ENCODE results near the gene ZBTB7A. TPM values are rescaled to one million over a fixed set of nuclear protein-coding genes. Genes with fewer than 3 reads are reported as not detected.

ZBTB7A gene
- polyA plus RNA-seq, 2 donors: 22.4 to 29.7 TPM

DNA sequence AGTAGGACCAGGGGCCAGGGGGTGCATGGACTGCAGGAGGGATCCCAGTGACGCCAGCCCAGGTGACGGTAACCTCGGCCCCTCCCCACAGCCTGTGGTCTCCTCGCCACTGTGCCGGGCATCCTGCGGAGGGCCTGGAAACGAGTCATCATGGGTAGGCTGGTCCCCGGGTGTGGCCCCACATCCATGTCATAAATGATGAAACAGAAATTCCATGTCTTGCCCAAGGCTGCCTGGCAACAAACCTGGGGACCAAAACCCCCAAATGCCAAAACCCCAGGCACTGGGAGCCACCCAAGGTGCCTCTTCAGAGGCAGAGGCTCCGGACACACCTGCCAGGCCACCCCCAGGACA lies 36.4 kb upstream of the ZBTB7A start:
- 77 to 81% methylated on average over 9 of the region's 9 CpGs for WGBS, 2 donors
- Histone ChIP-seq H3K4me1 (ENCODE audit: control insufficient read depth in 2 of 2, insufficient read depth in 2 of 2, low read length in 1 of 2) (peaks cover 0 to 2% of the 10 kb centered on the region in 2 donors), H3K9me3 (ENCODE audit: control insufficient read depth in 2 of 2, insufficient read depth in 1 of 2, low read depth in 1 of 2, low read length in 1 of 2) (no peaks in the 10 kb centered on the region), H3K27me3 (ENCODE audit: control insufficient read depth in 1 of 2, insufficient read depth in 2 of 2, low read length in 2 of 2) (no peaks in the 10 kb centered on the region), H3K36me3 (ENCODE audit: control insufficient read depth in 2 of 2, insufficient read depth in 2 of 2, low read length in 1 of 2) (peaks cover 2 to 53% of the 10 kb centered on the region in 2 donors), H3K27ac (ENCODE audit: low read depth in 2 of 2, low read length in 1 of 2) (no peak overlapping the region), H3K4me3 (ENCODE audit: low read depth in 1 of 2, low read length in 2 of 2) (no peak overlapping the region)

DNA sequence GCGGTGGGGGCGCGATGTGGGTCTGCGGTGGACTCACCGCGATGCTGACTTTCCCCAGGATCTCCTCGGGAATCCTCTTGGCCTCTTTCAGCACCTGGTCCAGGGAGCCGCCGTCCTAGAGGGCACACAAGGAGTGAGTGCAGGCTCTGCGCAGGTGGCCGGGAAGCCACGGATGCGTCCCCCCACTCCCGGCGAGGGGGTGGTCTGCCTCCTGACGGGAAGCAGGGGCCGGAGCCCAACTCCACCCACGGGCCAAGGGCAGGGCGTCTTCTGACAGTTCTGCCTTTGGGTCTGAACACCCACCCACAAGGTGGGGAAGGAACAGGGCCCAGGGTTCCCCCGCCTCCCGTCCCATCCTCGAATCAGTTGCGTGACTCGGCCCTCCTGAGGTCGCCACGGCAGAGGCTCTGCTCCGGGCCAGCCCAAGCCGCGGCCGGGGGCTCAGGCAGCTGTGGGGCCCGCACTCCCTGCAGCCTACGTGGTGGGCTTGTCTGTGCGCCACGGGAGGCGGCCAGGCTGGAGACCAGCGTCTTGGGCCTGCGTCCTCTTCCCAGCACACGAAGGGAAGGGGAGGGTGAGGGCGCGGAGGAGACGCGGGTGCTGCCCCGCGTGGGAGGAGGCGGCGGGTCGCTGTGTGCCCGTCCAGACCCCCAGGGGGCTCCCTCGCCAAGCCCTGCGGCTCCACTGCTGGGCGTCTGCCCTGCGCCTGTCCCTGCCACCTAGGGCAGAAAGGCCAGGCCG lies 35.8 kb upstream of the ZBTB7A start:
- Histone ChIP-seq H3K4me3 (ENCODE audit: low read depth in 1 of 2, low read length in 2 of 2) (no peak overlapping the region), H3K9me3 (ENCODE audit: control insufficient read depth in 2 of 2, insufficient read depth in 1 of 2, low read depth in 1 of 2, low read length in 1 of 2) (no peaks in the 10 kb centered on the region), H3K27me3 (ENCODE audit: control insufficient read depth in 1 of 2, insufficient read depth in 2 of 2, low read length in 2 of 2) (no peaks in the 10 kb centered on the region), H3K36me3 (ENCODE audit: control insufficient read depth in 2 of 2, insufficient read depth in 2 of 2, low read length in 1 of 2) (peaks cover 0 to 49% of the 10 kb centered on the region in 2 donors), H3K4me1 (ENCODE audit: control insufficient read depth in 2 of 2, insufficient read depth in 2 of 2, low read length in 1 of 2) (peaks cover 0 to 2% of the 10 kb centered on the region in 2 donors), H3K27ac (ENCODE audit: low read depth in 2 of 2, low read length in 1 of 2) (no peak overlapping the region)
- 89 to 94% methylated on average over 40 to 53 of the region's 53 CpGs for WGBS, 2 donors

DNA sequence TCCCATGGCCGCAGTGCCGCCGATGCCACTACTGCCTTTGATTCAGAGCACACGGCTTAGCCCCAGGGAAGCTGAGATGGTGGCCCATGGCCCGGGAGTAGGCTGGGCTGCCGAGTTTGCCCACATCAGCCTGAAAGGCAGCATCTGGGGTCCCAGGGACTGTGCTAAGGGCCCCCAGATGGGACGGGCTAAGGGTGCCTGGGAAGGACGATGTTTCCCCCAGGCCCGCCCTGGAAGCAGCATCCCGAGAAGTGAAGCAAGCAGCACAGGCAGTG lies 34.7 kb upstream of the ZBTB7A start:
- peaks cover 0 to 49% of the 10 kb centered on the region in 2 donors for H3K36me3 ChIP-seq (ENCODE audit: control insufficient read depth in 2 of 2, insufficient read depth in 2 of 2, low read length in 1 of 2)
- 88 to 90% methylated on average over 10 of the region's 10 CpGs for WGBS, 2 donors
- H3K27ac ChIP-seq (ENCODE audit: low read depth in 2 of 2, low read length in 1 of 2): no peak overlapping the region
- no peaks in the 10 kb centered on the region for H3K9me3 ChIP-seq (ENCODE audit: control insufficient read depth in 2 of 2, insufficient read depth in 1 of 2, low read depth in 1 of 2, low read length in 1 of 2)
- H3K27me3 ChIP-seq (ENCODE audit: control insufficient read depth in 1 of 2, insufficient read depth in 2 of 2, low read length in 2 of 2): no peaks in the 10 kb centered on the region
- no peak overlapping the region for H3K4me3 ChIP-seq (ENCODE audit: low read depth in 1 of 2, low read length in 2 of 2)
- peaks cover 0 to 5% of the 10 kb centered on the region in 2 donors for H3K4me1 ChIP-seq (ENCODE audit: control insufficient read depth in 2 of 2, insufficient read depth in 2 of 2, low read length in 1 of 2)

DNA sequence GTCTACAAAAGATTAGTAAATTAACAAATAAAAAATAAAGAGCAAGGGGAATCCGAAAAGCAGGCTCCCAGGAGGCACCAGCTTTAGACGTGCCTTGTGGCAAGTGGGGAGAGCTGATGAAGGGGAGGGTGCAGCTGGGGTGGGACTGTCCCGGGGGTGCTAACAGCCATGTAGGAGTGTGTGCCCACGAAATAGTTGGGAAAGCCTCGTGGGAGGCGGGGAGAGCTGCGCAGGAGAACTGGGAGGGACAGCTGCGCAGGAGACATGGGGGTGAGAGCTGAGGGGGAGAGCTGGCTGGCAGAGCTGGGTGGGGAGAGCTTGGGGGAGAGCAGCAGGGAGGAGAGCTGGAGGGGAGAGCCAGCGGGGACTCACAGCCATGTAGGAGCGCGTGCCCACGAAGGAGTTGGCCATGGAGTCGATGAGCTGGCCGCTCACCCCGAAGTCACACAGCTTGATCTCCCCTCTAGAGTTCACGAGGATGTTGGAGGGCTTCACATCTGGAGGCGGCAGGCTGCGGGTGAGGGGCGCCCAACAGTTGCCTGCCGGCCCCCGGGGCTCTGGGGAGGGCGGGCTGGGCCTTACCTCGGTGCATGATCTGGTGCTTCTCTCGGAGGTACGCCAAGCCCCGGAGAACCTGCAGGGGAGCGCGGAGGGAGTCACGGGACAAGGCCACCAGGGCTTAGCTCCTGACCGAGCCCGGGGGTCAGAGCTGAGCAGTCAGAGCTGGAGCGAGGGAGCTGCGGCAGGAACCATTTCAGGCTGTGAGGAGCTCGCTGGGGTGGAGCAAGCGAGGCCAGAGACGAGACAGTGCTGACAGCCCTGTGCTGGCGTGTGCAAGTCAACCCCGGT lies 34.2 kb upstream of the ZBTB7A start:
- Histone ChIP-seq H3K27ac (ENCODE audit: low read depth in 2 of 2, low read length in 1 of 2) (no peak overlapping the region), H3K36me3 (ENCODE audit: control insufficient read depth in 2 of 2, insufficient read depth in 2 of 2, low read length in 1 of 2) (peaks cover 0 to 49% of the 10 kb centered on the region in 2 donors), H3K27me3 (ENCODE audit: control insufficient read depth in 1 of 2, insufficient read depth in 2 of 2, low read length in 2 of 2) (no peaks in the 10 kb centered on the region), H3K4me3 (ENCODE audit: low read depth in 1 of 2, low read length in 2 of 2) (no peak overlapping the region), H3K4me1 (ENCODE audit: control insufficient read depth in 2 of 2, insufficient read depth in 2 of 2, low read length in 1 of 2) (peaks cover 0 to 8% of the 10 kb centered on the region in 2 donors), H3K9me3 (ENCODE audit: control insufficient read depth in 2 of 2, insufficient read depth in 1 of 2, low read depth in 1 of 2, low read length in 1 of 2) (no peaks in the 10 kb centered on the region)
- WGBS, 2 donors: 93% methylated on average over 31 to 38 of the region's 38 CpGs

DNA sequence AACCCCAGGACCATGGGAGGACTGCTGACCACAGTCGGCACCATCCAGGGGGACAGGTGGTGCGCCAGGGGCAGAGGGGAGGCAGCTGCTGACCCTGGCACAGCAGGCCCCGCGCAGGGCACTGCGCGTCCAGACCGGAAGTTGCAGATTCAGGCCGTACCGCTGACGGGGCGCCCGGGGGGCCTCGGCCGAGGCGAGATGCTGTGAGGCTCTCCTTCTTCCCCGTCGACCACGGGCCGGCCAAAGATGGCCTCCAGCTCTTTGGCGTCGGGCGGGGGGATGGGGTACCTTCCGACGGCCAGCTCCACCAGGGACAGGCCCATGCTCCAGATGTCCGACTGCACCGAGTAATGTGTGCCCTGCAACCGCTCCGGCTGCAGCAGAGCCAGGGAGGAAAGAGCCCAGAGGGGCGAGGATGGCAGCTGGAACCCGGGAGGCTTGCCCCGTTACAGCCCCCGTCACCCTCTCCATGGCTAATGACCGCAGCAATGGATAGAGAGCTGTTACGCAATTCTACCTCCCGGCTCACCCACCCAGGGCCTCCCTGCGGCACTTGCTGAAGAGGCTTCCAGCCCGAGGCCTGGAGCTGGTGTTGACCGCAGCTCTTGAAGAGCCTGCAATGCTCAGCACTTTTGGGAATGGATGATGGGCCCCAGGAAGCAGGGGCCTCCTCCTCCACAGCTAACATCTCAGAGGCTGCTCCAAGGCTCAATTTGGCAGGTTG lies 32.5 kb upstream of the ZBTB7A start:
- no peak overlapping the region for H3K27ac ChIP-seq (ENCODE audit: low read depth in 2 of 2, low read length in 1 of 2)

DNA sequence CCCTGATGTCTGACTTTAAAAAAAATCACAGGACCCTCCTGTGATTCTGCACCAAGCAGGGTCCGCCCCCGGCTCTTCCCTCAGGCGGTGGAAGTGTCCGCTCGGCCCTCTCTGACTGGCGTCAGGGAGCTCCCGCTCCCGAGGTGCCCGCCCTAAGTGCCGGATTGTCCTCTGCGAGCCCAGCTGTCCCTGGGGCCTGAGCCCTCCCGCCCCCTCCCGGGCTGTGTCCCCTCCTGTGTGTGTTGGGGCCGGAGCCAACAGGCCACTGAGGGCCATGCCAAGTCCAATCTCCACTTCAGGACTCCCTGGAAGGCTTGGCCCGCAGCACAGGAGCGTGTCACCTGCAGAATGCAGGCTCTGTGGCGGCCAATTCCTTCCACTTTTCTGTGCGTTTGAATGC lies 31.8 kb upstream of the ZBTB7A start:
- Histone ChIP-seq H3K9me3 (ENCODE audit: control insufficient read depth in 2 of 2, insufficient read depth in 1 of 2, low read depth in 1 of 2, low read length in 1 of 2) (no peaks in the 10 kb centered on the region), H3K27ac (ENCODE audit: low read depth in 2 of 2, low read length in 1 of 2) (no peak overlapping the region), H3K4me1 (ENCODE audit: control insufficient read depth in 2 of 2, insufficient read depth in 2 of 2, low read length in 1 of 2) (peaks cover 0 to 15% of the 10 kb centered on the region in 2 donors), H3K27me3 (ENCODE audit: control insufficient read depth in 1 of 2, insufficient read depth in 2 of 2, low read length in 2 of 2) (no peaks in the 10 kb centered on the region), H3K36me3 (ENCODE audit: control insufficient read depth in 2 of 2, insufficient read depth in 2 of 2, low read length in 1 of 2) (peaks cover 0 to 51% of the 10 kb centered on the region in 2 donors), H3K4me3 (ENCODE audit: low read depth in 1 of 2, low read length in 2 of 2) (no peak overlapping the region)
- 85 to 92% methylated on average over 18 of the region's 18 CpGs for WGBS, 2 donors

More for the DNA sequence above, 32.5 kb upstream of the ZBTB7A start:
- H3K4me3 ChIP-seq (ENCODE audit: low read depth in 1 of 2, low read length in 2 of 2): no peak overlapping the region
- peaks cover 0 to 46% of the 10 kb centered on the region in 2 donors for H3K36me3 ChIP-seq (ENCODE audit: control insufficient read depth in 2 of 2, insufficient read depth in 2 of 2, low read length in 1 of 2)
- H3K4me1 ChIP-seq (ENCODE audit: control insufficient read depth in 2 of 2, insufficient read depth in 2 of 2, low read length in 1 of 2): peaks cover 0 to 15% of the 10 kb centered on the region in 2 donors
- H3K27me3 ChIP-seq (ENCODE audit: control insufficient read depth in 1 of 2, insufficient read depth in 2 of 2, low read length in 2 of 2): no peaks in the 10 kb centered on the region
- H3K9me3 ChIP-seq (ENCODE audit: control insufficient read depth in 2 of 2, insufficient read depth in 1 of 2, low read depth in 1 of 2, low read length in 1 of 2): no peaks in the 10 kb centered on the region
- WGBS, 2 donors: 92 to 96% methylated on average over 35 to 38 of the region's 38 CpGs

DNA sequence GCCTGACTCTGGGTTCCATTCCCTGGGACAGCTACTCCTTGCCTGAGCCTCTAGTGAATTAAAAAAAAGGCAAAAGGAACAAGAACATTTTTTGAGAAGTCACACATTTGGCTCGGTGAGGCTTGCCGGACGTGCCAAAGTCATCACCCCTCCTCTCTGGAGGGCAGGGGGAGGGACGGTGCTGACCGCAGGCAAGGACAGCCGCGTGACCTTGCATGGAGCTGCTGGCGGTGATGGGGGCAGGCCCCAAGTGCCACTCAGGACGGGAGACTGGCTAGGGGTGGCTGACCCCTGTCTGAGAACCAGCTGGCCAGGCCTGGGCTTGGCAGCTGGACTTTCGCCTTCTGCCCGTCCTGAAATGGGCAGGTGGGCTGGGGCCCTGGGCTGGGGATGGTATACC lies 30.8 kb upstream of the ZBTB7A start:
- Histone ChIP-seq H3K9me3 (ENCODE audit: control insufficient read depth in 2 of 2, insufficient read depth in 1 of 2, low read depth in 1 of 2, low read length in 1 of 2) (no peaks in the 10 kb centered on the region), H3K36me3 (ENCODE audit: control insufficient read depth in 2 of 2, insufficient read depth in 2 of 2, low read length in 1 of 2) (peaks cover 0 to 42% of the 10 kb centered on the region in 2 donors), H3K27ac (ENCODE audit: low read depth in 2 of 2, low read length in 1 of 2) (peak overlapping the region in 1 of 2 donors; percentile 40), H3K27me3 (ENCODE audit: control insufficient read depth in 1 of 2, insufficient read depth in 2 of 2, low read length in 2 of 2) (no peaks in the 10 kb centered on the region), H3K4me3 (ENCODE audit: low read depth in 1 of 2, low read length in 2 of 2) (no peak overlapping the region), H3K4me1 (ENCODE audit: control insufficient read depth in 2 of 2, insufficient read depth in 2 of 2, low read length in 1 of 2) (peaks cover 0 to 15% of the 10 kb centered on the region in 2 donors)
- 83% methylated on average over 11 of the region's 11 CpGs for WGBS, 2 donors

DNA sequence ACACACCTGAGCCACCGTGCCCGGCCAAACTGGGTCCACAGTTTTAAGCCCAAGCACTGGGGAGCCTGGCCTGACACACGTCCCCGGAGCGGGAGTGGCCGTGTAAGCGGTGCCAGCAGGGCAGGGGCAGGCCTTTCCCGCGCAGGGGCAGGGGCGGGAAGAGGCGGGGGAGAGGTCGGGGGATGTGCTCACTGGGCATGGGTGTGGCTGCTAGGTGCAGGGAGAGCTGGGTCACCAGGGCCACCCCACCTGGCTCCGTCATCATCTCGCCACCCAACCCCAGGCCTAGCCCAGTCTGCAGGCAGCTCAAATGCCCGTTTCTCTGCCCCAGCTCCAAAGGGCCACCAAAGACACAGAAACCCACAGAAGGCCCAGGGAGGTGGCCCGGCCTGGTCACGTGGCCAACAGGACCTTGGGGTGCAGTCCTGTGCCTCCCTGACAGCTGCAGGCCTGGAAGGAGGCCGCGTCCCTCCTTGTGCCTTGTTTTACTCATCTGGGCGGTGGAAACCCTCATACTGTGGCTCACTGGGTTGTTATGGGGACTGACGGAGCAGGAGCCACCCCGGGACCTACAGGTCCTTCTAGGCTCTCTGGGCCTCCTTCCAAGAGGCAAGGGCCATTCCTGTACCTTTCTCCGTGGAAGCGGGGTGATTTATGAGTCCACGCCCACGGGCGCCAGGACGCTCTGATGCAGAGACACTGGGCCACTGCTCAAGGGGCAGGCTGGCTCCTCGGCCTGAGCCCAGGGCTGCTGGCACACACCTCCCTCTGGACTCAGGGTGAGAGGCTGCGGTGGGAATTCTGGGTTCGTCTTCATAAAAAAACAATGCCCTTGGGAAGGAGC lies 29.6 kb upstream of the ZBTB7A start:
- no peak overlapping the region for H3K4me3 ChIP-seq (ENCODE audit: low read depth in 1 of 2, low read length in 2 of 2)
- 76 to 77% methylated on average over 31 of the region's 31 CpGs for WGBS, 2 donors
- H3K36me3 ChIP-seq (ENCODE audit: control insufficient read depth in 2 of 2, insufficient read depth in 2 of 2, low read length in 1 of 2): peaks cover 0 to 30% of the 10 kb centered on the region in 2 donors
- peak overlapping the region; percentile 90 to 92 for H3K27ac ChIP-seq (ENCODE audit: low read depth in 2 of 2, low read length in 1 of 2)
- peaks cover 0 to 15% of the 10 kb centered on the region in 2 donors for H3K4me1 ChIP-seq (ENCODE audit: control insufficient read depth in 2 of 2, insufficient read depth in 2 of 2, low read length in 1 of 2)
- no peaks in the 10 kb centered on the region for H3K9me3 ChIP-seq (ENCODE audit: control insufficient read depth in 2 of 2, insufficient read depth in 1 of 2, low read depth in 1 of 2, low read length in 1 of 2)
- H3K27me3 ChIP-seq (ENCODE audit: control insufficient read depth in 1 of 2, insufficient read depth in 2 of 2, low read length in 2 of 2): no peaks in the 10 kb centered on the region

DNA sequence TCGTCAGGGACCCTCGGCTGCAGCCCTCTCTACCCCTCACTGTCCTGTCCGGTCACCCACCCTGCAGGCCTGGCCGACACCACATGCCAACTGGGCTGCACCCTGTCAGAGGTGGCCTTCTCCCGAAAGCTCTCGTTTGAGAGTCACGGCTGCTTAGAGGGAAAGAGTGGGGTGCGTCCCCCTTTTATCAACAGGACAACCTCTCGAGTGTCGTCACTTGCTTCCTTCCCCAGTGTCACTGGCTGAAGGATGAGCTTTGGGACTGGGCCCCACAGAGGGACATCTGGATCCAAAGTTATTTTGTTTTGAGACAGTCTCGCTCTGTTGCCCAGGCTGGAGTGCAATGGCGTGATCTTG lies 28.8 kb upstream of the ZBTB7A start:
- Histone ChIP-seq H3K27ac (ENCODE audit: low read depth in 2 of 2, low read length in 1 of 2) (peak overlapping the region; percentile 90 to 92), H3K27me3 (ENCODE audit: control insufficient read depth in 1 of 2, insufficient read depth in 2 of 2, low read length in 2 of 2) (no peaks in the 10 kb centered on the region), H3K36me3 (ENCODE audit: control insufficient read depth in 2 of 2, insufficient read depth in 2 of 2, low read length in 1 of 2) (peaks cover 0 to 27% of the 10 kb centered on the region in 2 donors), H3K9me3 (ENCODE audit: control insufficient read depth in 2 of 2, insufficient read depth in 1 of 2, low read depth in 1 of 2, low read length in 1 of 2) (no peaks in the 10 kb centered on the region), H3K4me3 (ENCODE audit: low read depth in 1 of 2, low read length in 2 of 2) (no peak overlapping the region), H3K4me1 (ENCODE audit: control insufficient read depth in 2 of 2, insufficient read depth in 2 of 2, low read length in 1 of 2) (peaks cover 0 to 15% of the 10 kb centered on the region in 2 donors)
- 83 to 87% methylated on average over 12 of the region's 12 CpGs for WGBS, 2 donors

Measured in esophagus (tissue), 2 donors.